ENCODE measurements around the gene GOLGA6C. TPM values are rescaled to one million over a fixed set of nuclear protein-coding genes. Genes with fewer than 3 reads are reported as not detected.
"Not testable (repeated sequence)": the region's sequence is repeated elsewhere in the genome, so short reads cannot be mapped to it uniquely, and the experiment has no call there.

Gene GOLGA6C
- total and polyA plus RNA-seq, 2 donors (not counting 1 experiment from before 2014, with no cell fraction given) = not detected

DNA sequence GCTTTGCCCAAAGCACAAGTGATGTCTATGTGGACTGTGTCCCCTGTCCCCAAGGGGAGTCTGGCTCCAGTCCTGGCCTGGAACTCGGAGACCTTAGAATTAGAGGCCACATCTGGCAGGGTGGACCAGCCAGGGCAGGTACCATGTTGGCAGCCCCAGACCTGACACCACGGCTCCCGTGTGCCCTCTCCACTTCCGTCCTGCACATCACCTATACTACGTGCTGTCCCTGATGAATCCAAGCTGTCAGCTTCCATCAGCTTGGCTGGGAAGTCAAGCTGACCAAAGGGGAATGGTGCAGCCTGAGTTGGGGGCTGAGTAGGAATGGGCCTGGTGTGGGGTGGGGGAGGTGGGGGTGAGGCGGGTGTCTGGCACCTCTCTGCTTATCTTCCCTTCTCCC, 41.1 kb upstream of the GOLGA6C start:
- no peak overlapping the region for H3K9ac ChIP-seq (ENCODE audit: low read length)
- ATAC-seq (ENCODE audit: low read depth) (no peak), DNase-seq (no peak)
- ChIA-PET CTCF (interaction anchor here (1.3 kb wide), 1 partner anchor 174 kb away, joined by 6 read pairs; no protein-coding TSS in a partner anchor), POLR2A (no interaction called here)
- H3K4me1 Mint-ChIP-seq = peaks cover 15% of the 10 kb centered on the region
- H3K27me3 ChIP-seq (replicated peaks in 1 of 4; ENCODE audit: control extremely low read depth in 1 of 4, control insufficient read depth in 3 of 4, insufficient read depth in 4 of 4, low read length in 3 of 4) = no peaks in the 10 kb centered on the region
- WGBS (ENCODE audit: insufficient coverage) = 98% methylated on average over 4 of the region's 6 CpGs
- intact Hi-C loops (cut with micrococcal nuclease) = no loop called here
- no peak overlapping the region for H3K4me2 ChIP-seq (replicated peaks; ENCODE audit: low read depth, low read length, poor library complexity, severe bottlenecking)
- no peaks in the 10 kb centered on the region for H3K27me3 Mint-ChIP-seq
- no peak overlapping the region for H3K27ac ChIP-seq (ENCODE audit: low read length in 2 of 2)
- H3K4me1 ChIP-seq (ENCODE audit: control insufficient read depth in 2 of 2, insufficient read depth in 2 of 2, low read length in 2 of 2) = peaks cover 12 to 13% of the 10 kb centered on the region in 2 donors
- no peak overlapping the region for H3K4me3 ChIP-seq (ENCODE audit: control extremely low read depth in 1 of 5, extremely low read depth in 1 of 5, insufficient read depth in 1 of 5, low read depth in 2 of 5, low read length in 4 of 5)
- no peaks in the 10 kb centered on the region for H3K9me3 Mint-ChIP-seq (ENCODE audit: insufficient read depth)
- H4K20me1 ChIP-seq (ENCODE audit: control insufficient read depth, insufficient read depth, low read length, poor library complexity, severe bottlenecking) = peaks cover 6% of the 10 kb centered on the region
- H3K36me3 ChIP-seq (replicated peaks in 1 of 2; ENCODE audit: control extremely low read depth in 1 of 2, control insufficient read depth in 1 of 2, extremely low read depth in 1 of 2, insufficient read depth in 2 of 2, low read length in 1 of 2) = peaks cover 0 to 13% of the 10 kb centered on the region in 2 experiments
- no peaks in the 10 kb centered on the region for H3K9me3 ChIP-seq (ENCODE audit: control extremely low read depth in 1 of 3, control insufficient read depth in 2 of 3, insufficient read depth in 1 of 3, low read length in 2 of 3)
- H3K79me2 ChIP-seq (ENCODE audit: control insufficient read depth, insufficient read depth, low read length) = peaks cover under 1% of the 10 kb centered on the region
- TF ChIP-seq EZH2 (IDR thresholded peaks at IDR 0.05; ENCODE audit: borderline replicate concordance, insufficient read depth, low read depth, low read length, poor library complexity, severe bottlenecking) = no peak
- TF ChIP-seq, protein P1, sequence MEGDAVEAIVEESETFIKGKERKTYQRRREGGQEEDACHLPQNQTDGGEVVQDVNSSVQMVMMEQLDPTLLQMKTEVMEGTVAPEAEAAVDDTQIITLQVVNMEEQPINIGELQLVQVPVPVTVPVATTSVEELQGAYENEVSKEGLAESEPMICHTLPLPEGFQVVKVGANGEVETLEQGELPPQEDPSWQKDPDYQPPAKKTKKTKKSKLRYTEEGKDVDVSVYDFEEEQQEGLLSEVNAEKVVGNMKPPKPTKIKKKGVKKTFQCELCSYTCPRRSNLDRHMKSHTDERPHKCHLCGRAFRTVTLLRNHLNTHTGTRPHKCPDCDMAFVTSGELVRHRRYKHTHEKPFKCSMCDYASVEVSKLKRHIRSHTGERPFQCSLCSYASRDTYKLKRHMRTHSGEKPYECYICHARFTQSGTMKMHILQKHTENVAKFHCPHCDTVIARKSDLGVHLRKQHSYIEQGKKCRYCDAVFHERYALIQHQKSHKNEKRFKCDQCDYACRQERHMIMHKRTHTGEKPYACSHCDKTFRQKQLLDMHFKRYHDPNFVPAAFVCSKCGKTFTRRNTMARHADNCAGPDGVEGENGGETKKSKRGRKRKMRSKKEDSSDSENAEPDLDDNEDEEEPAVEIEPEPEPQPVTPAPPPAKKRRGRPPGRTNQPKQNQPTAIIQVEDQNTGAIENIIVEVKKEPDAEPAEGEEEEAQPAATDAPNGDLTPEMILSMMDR (IDR thresholded peaks at IDR 0.05) = no peak
- no peak overlapping the region for H3K4me3 Mint-ChIP-seq
- H2AFZ ChIP-seq (ENCODE audit: insufficient read depth, low read depth, low read length, poor library complexity, severe bottlenecking) = no peak overlapping the region
- no peak overlapping the region for H3K27ac Mint-ChIP-seq

- H4K20me1 ChIP-seq (ENCODE audit: control insufficient read depth, insufficient read depth, low read length, poor library complexity, severe bottlenecking); ATAC-seq (ENCODE audit: low read depth); H3K27me3 Mint-ChIP-seq; H3K9ac ChIP-seq (ENCODE audit: low read length); H3K9me3 Mint-ChIP-seq (ENCODE audit: insufficient read depth); H3K4me3 ChIP-seq (ENCODE audit: control extremely low read depth in 1 of 5, extremely low read depth in 1 of 5, insufficient read depth in 1 of 5, low read depth in 2 of 5, low read length in 4 of 5); H3K27me3 ChIP-seq (replicated peaks in 1 of 4; ENCODE audit: control extremely low read depth in 1 of 4, control insufficient read depth in 3 of 4, insufficient read depth in 4 of 4, low read length in 3 of 4); CTCF ChIA-PET; H3K27ac ChIP-seq (ENCODE audit: low read length in 2 of 2); H3K4me2 ChIP-seq (replicated peaks; ENCODE audit: low read depth, low read length, poor library complexity, severe bottlenecking); H2AFZ ChIP-seq (ENCODE audit: insufficient read depth, low read depth, low read length, poor library complexity, severe bottlenecking); POLR2A ChIA-PET; H3K36me3 ChIP-seq (replicated peaks in 1 of 2; ENCODE audit: control extremely low read depth in 1 of 2, control insufficient read depth in 1 of 2, extremely low read depth in 1 of 2, insufficient read depth in 2 of 2, low read length in 1 of 2); H3K79me2 ChIP-seq (ENCODE audit: control insufficient read depth, insufficient read depth, low read length); H3K9me3 ChIP-seq (ENCODE audit: control extremely low read depth in 1 of 3, control insufficient read depth in 2 of 3, insufficient read depth in 1 of 3, low read length in 2 of 3); H3K4me3 Mint-ChIP-seq; intact Hi-C loops (cut with micrococcal nuclease); DNase-seq: not testable (repeated sequence)
- H3K4me1 ChIP-seq (ENCODE audit: control insufficient read depth in 2 of 2, insufficient read depth in 2 of 2, low read length in 2 of 2) = peaks cover 12 to 13% of the 10 kb centered on the region in 2 donors
- Mint-ChIP-seq H3K27ac (peak overlapping the region; percentile 3), H3K4me1 (peaks cover 15% of the 10 kb centered on the region)
- 100% methylated on average over 1 of the region's 3 CpGs for WGBS (ENCODE audit: insufficient coverage)
Observed at GRCh38 chr15:75217574-75217973, 40.6 kb upstream of the GOLGA6C start.

DNA sequence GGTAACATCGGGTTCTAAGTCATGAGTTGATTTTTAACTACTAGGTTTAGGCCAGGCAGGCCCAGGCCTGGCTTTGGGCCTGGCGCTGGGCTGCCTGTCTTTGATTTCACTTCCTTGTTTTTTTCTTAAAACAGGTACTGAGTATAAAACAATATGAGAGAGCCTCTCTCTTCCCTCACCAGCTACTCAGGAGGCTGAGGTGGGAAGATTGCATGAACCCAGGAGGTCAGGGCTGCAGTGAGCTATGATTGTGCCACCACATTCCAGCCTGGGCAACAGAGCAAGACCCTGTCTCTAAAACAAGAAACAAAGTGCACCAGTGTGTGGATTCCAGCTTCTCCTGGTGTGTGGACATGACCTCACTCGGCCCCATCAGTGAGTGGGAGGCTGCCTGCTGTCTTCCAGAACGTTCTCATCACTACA, 38.6 kb upstream of the GOLGA6C start:
- ChIA-PET POLR2A (interaction anchor here (0.8 kb wide), 1 partner anchor 176 kb away, joined by 3 read pairs; no protein-coding TSS in a partner anchor), CTCF (interaction anchor here (0.5 to 1.9 kb wide), 6 partner anchors 12 to 190 kb away, joined by 3 to 6 read pairs (median 3); no protein-coding TSS in a partner anchor)
- H3K36me3 ChIP-seq (replicated peaks in 1 of 2; ENCODE audit: control extremely low read depth in 1 of 2, control insufficient read depth in 1 of 2, extremely low read depth in 1 of 2, insufficient read depth in 2 of 2, low read length in 1 of 2); H4K20me1 ChIP-seq (ENCODE audit: control insufficient read depth, insufficient read depth, low read length, poor library complexity, severe bottlenecking); intact Hi-C loops (cut with micrococcal nuclease); H3K4me3 Mint-ChIP-seq; H3K9me3 ChIP-seq (ENCODE audit: control extremely low read depth in 1 of 3, control insufficient read depth in 2 of 3, insufficient read depth in 1 of 3, low read length in 2 of 3); H3K9ac ChIP-seq (ENCODE audit: low read length); H3K9me3 Mint-ChIP-seq (ENCODE audit: insufficient read depth); H3K27me3 Mint-ChIP-seq; H3K27me3 ChIP-seq (replicated peaks in 1 of 4; ENCODE audit: control extremely low read depth in 1 of 4, control insufficient read depth in 3 of 4, insufficient read depth in 4 of 4, low read length in 3 of 4); H3K79me2 ChIP-seq (ENCODE audit: control insufficient read depth, insufficient read depth, low read length); H3K4me3 ChIP-seq (ENCODE audit: control extremely low read depth in 1 of 5, extremely low read depth in 1 of 5, insufficient read depth in 1 of 5, low read depth in 2 of 5, low read length in 4 of 5): not testable (repeated sequence)
- DNase-seq = peak; percentile 57
- peaks cover 12 to 13% of the 10 kb centered on the region in 2 donors for H3K4me1 ChIP-seq (ENCODE audit: control insufficient read depth in 2 of 2, insufficient read depth in 2 of 2, low read length in 2 of 2)
- peaks cover 15% of the 10 kb centered on the region for H3K4me1 Mint-ChIP-seq
- WGBS (ENCODE audit: insufficient coverage) = 94% methylated on average over 2 of the region's 4 CpGs
- peak overlapping the region; percentile 91 for H3K27ac Mint-ChIP-seq
- H2AFZ ChIP-seq (ENCODE audit: insufficient read depth, low read depth, low read length, poor library complexity, severe bottlenecking) = peak overlapping the region; percentile 56
- peak; percentile 28 for ATAC-seq (ENCODE audit: low read depth)
- peak overlapping the region in 1 of 2 donors; percentile 22 for H3K27ac ChIP-seq (ENCODE audit: low read length in 2 of 2)
- H3K4me2 ChIP-seq (replicated peaks; ENCODE audit: low read depth, low read length, poor library complexity, severe bottlenecking) = peak overlapping the region; percentile 30

Measured in B cell (primary cell).